ENCODE data around the gene PRDM8. TPM values are rescaled to one million over a fixed set of nuclear protein-coding genes. Genes with fewer than 3 reads are reported as not detected.

The PRDM8 gene
- total RNA-seq, 1 donor from 2014 or later, result 15.0 TPM

GRCh38 chr4:80197601-80198440 is 518 bp downstream of the PRDM8 start:
- Histone ChIP-seq H3K27ac (peak overlapping the region; percentile 65), H3K27me3 (no peaks in the 10 kb centered on the region), H3K4me1 (peaks cover 18% of the 10 kb centered on the region), H3K4me3 (peak overlapping the region; percentile 41 to 46), H3K36me3 (no peaks in the 10 kb centered on the region), H3K9me3 (no peaks in the 10 kb centered on the region)
- TF ChIP-seq CTCF (IDR thresholded peaks at IDR 0.05) (no peak), POLR2A (IDR thresholded peaks at IDR 0.05) (no peak), POLR2AphosphoS5 (IDR thresholded peaks at IDR 0.05; ENCODE audit: insufficient read depth in 1 of 2, low read depth in 1 of 2) (peak in 1 of 2 donors; percentile 32)
- intact Hi-C loops (cut with DNase I), result no loop called here
- no peak for DNase-seq (ENCODE audit: extremely low spot score in 2 of 2)

GRCh38 chr4:80198441-80198837 is 1.1 kb downstream of the PRDM8 start:
- peaks cover 18% of the 10 kb centered on the region for H3K4me1 ChIP-seq
- no peaks in the 10 kb centered on the region for H3K9me3 ChIP-seq
- H3K27ac ChIP-seq, result peak overlapping the region; percentile 65
- H3K27me3 ChIP-seq, result no peaks in the 10 kb centered on the region
- intact Hi-C loops (cut with DNase I), result no loop called here
- no peak for TF ChIP-seq POLR2AphosphoS5 (IDR thresholded peaks at IDR 0.05; ENCODE audit: insufficient read depth in 1 of 2, low read depth in 1 of 2)
- no peak for TF ChIP-seq POLR2A (IDR thresholded peaks at IDR 0.05)
- no peak for TF ChIP-seq CTCF (IDR thresholded peaks at IDR 0.05)
- peak overlapping the region; percentile 41 to 46 for H3K4me3 ChIP-seq
- no peak for DNase-seq (ENCODE audit: extremely low spot score in 2 of 2)
- no peaks in the 10 kb centered on the region for H3K36me3 ChIP-seq

GRCh38 chr4:80199004-80199560 is 1.8 kb downstream of the PRDM8 start:
- peaks cover 18% of the 10 kb centered on the region for H3K4me1 ChIP-seq
- no peak overlapping the region for H3K27ac ChIP-seq
- TF ChIP-seq POLR2A (IDR thresholded peaks at IDR 0.05) (no peak), CTCF (IDR thresholded peaks at IDR 0.05) (no peak), POLR2AphosphoS5 (IDR thresholded peaks at IDR 0.05; ENCODE audit: insufficient read depth in 1 of 2, low read depth in 1 of 2) (no peak)
- peak overlapping the region; percentile 26 to 41 for H3K4me3 ChIP-seq
- H3K27me3 ChIP-seq, result no peaks in the 10 kb centered on the region
- no peak for DNase-seq (ENCODE audit: extremely low spot score in 2 of 2)
- H3K9me3 ChIP-seq, result no peaks in the 10 kb centered on the region
- intact Hi-C loops (cut with DNase I), result no loop called here
- no peaks in the 10 kb centered on the region for H3K36me3 ChIP-seq

- intact Hi-C loops (cut with DNase I), result loop anchor here (10.0 kb wide), 1 partner anchor 1245 kb away; no protein-coding TSS in a partner anchor
Observed at GRCh38 chr4:80199947-80200346, 2.6 kb downstream of the PRDM8 start.

More at GRCh38 chr4:80199947-80200346, 2.6 kb downstream of the PRDM8 start:
- H3K4me3 ChIP-seq, result peak overlapping the region; percentile 3 to 5
- H3K4me1 ChIP-seq, result peaks cover 18% of the 10 kb centered on the region
- H3K36me3 ChIP-seq, result no peaks in the 10 kb centered on the region
- no peak for DNase-seq (ENCODE audit: extremely low spot score in 2 of 2)
- H3K27me3 ChIP-seq, result no peaks in the 10 kb centered on the region
- no peaks in the 10 kb centered on the region for H3K9me3 ChIP-seq
- no peak for TF ChIP-seq POLR2AphosphoS5 (IDR thresholded peaks at IDR 0.05; ENCODE audit: insufficient read depth in 1 of 2, low read depth in 1 of 2)
- TF ChIP-seq POLR2A (IDR thresholded peaks at IDR 0.05), result no peak
- TF ChIP-seq CTCF (IDR thresholded peaks at IDR 0.05), result no peak
- H3K27ac ChIP-seq, result no peak overlapping the region
